H1 (cell line): ENCODE data around the gene SOX6. TPM values are rescaled to one million over a fixed set of nuclear protein-coding genes. Genes with fewer than 3 reads are reported as not detected.

Experiments
- CTCF ChIA-PET: fragments of 300-600 bp; sonication (Branson Sonifier 250); formaldehyde crosslinking; loops from one replicate; lab custom pipeline; 2021; ENCODE audit not compliant: partially characterized antibody; lab: Charles Lee
- POLR2A ChIA-PET: fragments of 300-600 bp; sonication (Branson Sonifier 250); formaldehyde crosslinking; loops from one replicate; lab custom pipeline; 2021; ENCODE audit warnings: inconsistent platforms; ENCODE audit not compliant: partially characterized antibody; lab: Charles Lee
- DNase-seq, 2 experiments: peaks; one replicate each; pipeline versions ENCODE4 v3.0.0 to v3.0.0-alpha.2; 2010 to 2022; ENCODE audit warnings: low spot score in 2 of 2, low read depth in 1 of 2, mixed read lengths in 1 of 2
- FAIRE-seq: peaks from 2 replicates; lab custom pipeline; 2011; peaks lifted over from hg19 to GRCh38; lab: Jason Lieb, UNC
- H2AFZ ChIP-seq: 2 replicates; pipeline ENCODE4 v1.8.1; 2012; ENCODE audit warnings: low read length, inconsistent platforms
- H2AK5ac ChIP-seq: 2 replicates; pipeline ENCODE4 v1.6.1; 2013; ENCODE audit warnings: low read depth, low read length
- H2BK120ac ChIP-seq: replicated peaks from 2 replicates; pipeline ENCODE3; 2013; ENCODE audit warnings: low read depth, low read length, inconsistent platforms
- H2BK12ac ChIP-seq: 2 replicates; pipeline ENCODE4 v1.6.1; 2013; ENCODE audit warnings: low read depth, low read length
- H2BK15ac ChIP-seq: 2 replicates; pipeline ENCODE4 v1.6.1; 2013; ENCODE audit warnings: low read length
- H2BK20ac ChIP-seq: 2 replicates; pipeline ENCODE4 v1.6.1; 2013; ENCODE audit warnings: low read length
- H2BK5ac ChIP-seq: 2 replicates; pipeline ENCODE4 v1.6.1; 2013; ENCODE audit warnings: low read depth, low read length
- H3K14ac ChIP-seq: 2 replicates; pipeline ENCODE4 v1.6.1; 2013; ENCODE audit warnings: inconsistent platforms; ENCODE audit not compliant: insufficient read length
- H3K18ac ChIP-seq: 2 replicates; pipeline ENCODE4 v1.6.1; 2013; ENCODE audit warnings: low read length; ENCODE audit errors: extremely low read depth
- H3K23ac ChIP-seq: 2 replicates; pipeline ENCODE4 v1.6.1; 2013; ENCODE audit warnings: inconsistent platforms; ENCODE audit not compliant: insufficient read length
- H3K23me2 ChIP-seq: 2 replicates; pipeline ENCODE4 v1.6.1; 2013; ENCODE audit warnings: low read depth, low read length
- H3K27ac ChIP-seq: 2 replicates; pipeline ENCODE4 v1.6.1; 2011; ENCODE audit warnings: low read depth, low read length, inconsistent platforms
- H3K27me3 ChIP-seq, 4 experiments: replicated peaks in 1 of 4; 1 replicate in 1 of 4; 2 replicates in 3 of 4; pipeline versions ENCODE4 v1.6.1 to v1.8.1; 2011 to 2013; ENCODE audit warnings: low read length in 3 of 4, mild to moderate bottlenecking in 3 of 4, inconsistent platforms in 2 of 4, mixed read lengths in 2 of 4, moderate library complexity in 1 of 4; ENCODE audit not compliant: control insufficient read depth in 3 of 4, insufficient read depth in 3 of 4; ENCODE audit errors: extremely low read depth in 1 of 4
- H3K36me3 ChIP-seq, 4 experiments: 2 replicates each; pipeline versions ENCODE4 v1.6.1 to v1.8.1; 2011 to 2013; ENCODE audit warnings: mild to moderate bottlenecking in 4 of 4, low read length in 3 of 4, moderate library complexity in 2 of 4, control low read depth in 1 of 4, inconsistent platforms in 1 of 4; ENCODE audit not compliant: insufficient read depth in 4 of 4, control insufficient read depth in 2 of 4
- H3K4ac ChIP-seq: replicated peaks from 2 replicates; pipeline ENCODE3; 2013; ENCODE audit warnings: low read length, low read depth, mixed read lengths, inconsistent platforms; ENCODE audit not compliant: insufficient read length
- H3K4me1 ChIP-seq, 4 experiments: replicated peaks in 1 of 4; 1 replicate in 1 of 4; 2 replicates in 3 of 4; pipeline versions ENCODE4 v1.6.1 to v1.8.1; 2011 to 2013; ENCODE audit warnings: low read length in 3 of 4, inconsistent platforms in 2 of 4, mixed read lengths in 1 of 4; ENCODE audit not compliant: insufficient read depth in 4 of 4, control insufficient read depth in 3 of 4
- H3K4me2 ChIP-seq, 2 experiments: 2 replicates each; pipeline versions ENCODE4 v1.6.1 to v1.8.1; 2011 to 2013; ENCODE audit warnings: low read depth in 2 of 2, low read length in 2 of 2, control low read depth in 1 of 2, inconsistent platforms in 1 of 2, mild to moderate bottlenecking in 1 of 2; ENCODE audit not compliant: insufficient read depth in 1 of 2
- H3K4me3 ChIP-seq, 4 experiments: fragments of 200-600, 300-600 bp in 1 of 4; sonication (generic), shearing (Covaris generic), sonication (Bioruptor Twin) in 1 of 4; 2 replicates each; pipeline versions ENCODE4 v1.5.1 to v1.8.1; 2011 to 2016; ENCODE audit warnings: low read length in 4 of 4, low read depth in 3 of 4, control low read depth in 2 of 4, inconsistent platforms in 2 of 4, mild to moderate bottlenecking in 2 of 4, mixed read lengths in 1 of 4, moderate library complexity in 1 of 4; ENCODE audit not compliant: insufficient read depth in 2 of 4; ENCODE audit errors: extremely low read depth in 1 of 4
- H3K56ac ChIP-seq: replicated peaks from 2 replicates; pipeline ENCODE3; 2013; ENCODE audit warnings: low read depth, mild to moderate bottlenecking, mixed read lengths, low read length, inconsistent platforms; ENCODE audit not compliant: insufficient read length
- H3K79me1 ChIP-seq: 2 replicates; pipeline ENCODE4 v1.6.1; 2013; ENCODE audit warnings: low read depth, low read length, control low read depth
- H3K79me2 ChIP-seq, 2 experiments: 2 replicates each; pipeline versions ENCODE4 v1.6.1 to v1.8.1; 2012 to 2013; ENCODE audit warnings: low read length in 2 of 2, mild to moderate bottlenecking in 2 of 2, inconsistent platforms in 1 of 2; ENCODE audit not compliant: insufficient read depth in 2 of 2, control insufficient read depth in 1 of 2
- H3K9ac ChIP-seq, 4 experiments: replicated peaks in 1 of 4; 1 replicate in 1 of 4; 2 replicates in 3 of 4; pipeline versions ENCODE4 v1.6.1 to v1.8.1; 2011 to 2013; ENCODE audit warnings: low read depth in 3 of 4, low read length in 3 of 4, control low read depth in 2 of 4, mild to moderate bottlenecking in 2 of 4, moderate library complexity in 2 of 4, inconsistent platforms in 1 of 4; ENCODE audit errors: extremely low read depth in 1 of 4
- H3K9me3 ChIP-seq, 2 experiments: 2 replicates each; pipeline versions ENCODE4 v1.6.1 to v1.8.1; 2012 to 2013; ENCODE audit warnings: mild to moderate bottlenecking in 2 of 2, moderate library complexity in 2 of 2, control low read depth in 1 of 2, inconsistent platforms in 1 of 2, low read depth in 1 of 2, low read length in 1 of 2, mixed read lengths in 1 of 2; ENCODE audit not compliant: insufficient read depth in 2 of 2
- H4K20me1 ChIP-seq, 2 experiments: replicated peaks in 1 of 2; 2 replicates each; pipeline versions ENCODE3 to v1.8.1; 2011 to 2013; ENCODE audit warnings: inconsistent platforms in 2 of 2, low read length in 2 of 2, mild to moderate bottlenecking in 1 of 2; ENCODE audit not compliant: insufficient read depth in 2 of 2, control insufficient read depth in 1 of 2
- H4K5ac ChIP-seq: 2 replicates; pipeline ENCODE4 v1.6.1; 2013; ENCODE audit warnings: low read length, low read depth, mixed read lengths, inconsistent platforms; ENCODE audit not compliant: insufficient read length
- H4K8ac ChIP-seq: 2 replicates; pipeline ENCODE4 v1.8.0; 2013; ENCODE audit warnings: mild to moderate bottlenecking, moderate library complexity, low read length, inconsistent platforms; ENCODE audit not compliant: insufficient read depth; ENCODE audit errors: extremely low read depth
- H4K91ac ChIP-seq: replicated peaks from 2 replicates; pipeline ENCODE3; 2013; ENCODE audit warnings: low read length, mixed read lengths, inconsistent platforms; ENCODE audit not compliant: insufficient read length
- BACH1 ChIP-seq: IDR thresholded peaks from 2 replicates; pipeline ENCODE4 v1.6.1; 2012; ENCODE audit warnings: low read length, improper control_type of control experiment
- BCL11A ChIP-seq, 2 experiments: IDR thresholded peaks; one replicate each; pipeline ENCODE4 v1.6.1; 2011; ENCODE audit warnings: low read depth in 2 of 2, low read length in 2 of 2, mild to moderate bottlenecking in 2 of 2
- CBX8 ChIP-seq: fragments of 300-800, 300-1000 bp; sonication (generic); IDR thresholded peaks from 2 replicates; pipeline ENCODE4 v1.7.1; 2016; ENCODE audit warnings: low read depth, low read length, borderline replicate concordance
- CEBPB ChIP-seq: IDR thresholded peaks from 2 replicates; pipeline ENCODE4 v1.6.1; 2012; ENCODE audit warnings: low read depth, low read length
- EGR1 ChIP-seq: IDR thresholded peaks from 2 replicates; pipeline ENCODE4 v1.6.1; 2011; ENCODE audit warnings: low read depth, low read length, borderline replicate concordance
- GABPA ChIP-seq: IDR thresholded peaks from 2 replicates; pipeline ENCODE4 v1.6.1; 2011; ENCODE audit warnings: mild to moderate bottlenecking, low read length, moderate library complexity, borderline replicate concordance; ENCODE audit not compliant: insufficient read depth
- GTF2F1 ChIP-seq: IDR thresholded peaks from 2 replicates; pipeline ENCODE4 v1.6.1; 2012; ENCODE audit warnings: low read depth, low read length, improper control_type of control experiment, borderline replicate concordance
- HDAC2 ChIP-seq, 2 experiments: fragments of 300-600 bp in 1 of 2; sonication (generic) in 1 of 2; IDR thresholded peaks; 2 replicates each; pipeline ENCODE4 v1.6.1; 2011 to 2012; ENCODE audit warnings: low read depth in 2 of 2, low read length in 2 of 2, mild to moderate bottlenecking in 2 of 2, moderate library complexity in 2 of 2, borderline replicate concordance in 1 of 2, inconsistent platforms in 1 of 2
- KDM5A ChIP-seq: fragments of 200-600 bp; IDR thresholded peaks from 2 replicates; pipeline ENCODE4 v1.7.1; 2012; ENCODE audit warnings: mild to moderate bottlenecking, low read length, inconsistent platforms, mixed read lengths
- MAFK ChIP-seq: IDR thresholded peaks from 2 replicates; pipeline ENCODE4 v1.6.1; 2012; ENCODE audit warnings: low read depth, mild to moderate bottlenecking, improper control_type of control experiment, low read length
- PHF8 ChIP-seq: fragments of 200-600 bp; sonication (generic); conservative IDR thresholded peaks from 2 replicates; pipeline ENCODE4 v1.7.1; 2012; ENCODE audit warnings: low read depth, mild to moderate bottlenecking, inconsistent platforms, low read length, moderate library complexity
- POU5F1 ChIP-seq: IDR thresholded peaks from 2 replicates; pipeline ENCODE4 v1.6.1; 2011; ENCODE audit warnings: low read depth, mild to moderate bottlenecking, low read length, moderate library complexity
- RXRA ChIP-seq: IDR thresholded peaks from 2 replicates; pipeline ENCODE4 v1.6.1; 2011; ENCODE audit warnings: low read depth, mild to moderate bottlenecking, low read length, moderate library complexity; ENCODE audit not compliant: insufficient read depth
- WGBS, 2 experiments: shearing (Covaris generic) in 1 of 2; methylation state at CpG; one replicate each; pipeline versions ENCODE4 v1.1.6 to v1.1.7; 2013 to 2015; ENCODE audit warnings: low lambda C conversion rate in 2 of 2, mixed read lengths in 2 of 2, inconsistent platforms in 1 of 2, low coverage in 1 of 2, missing lambda C conversion rate in 1 of 2; ENCODE audit not compliant: insufficient replicate concordance in 2 of 2, insufficient coverage in 1 of 2, insufficient read length in 1 of 2; ENCODE audit errors: extremely low coverage in 1 of 2, missing lambda C conversion rate in 1 of 2; 5-methylcytosine and 5-hydroxymethylcytosine counted together
- polyA plus RNA-seq, 7 experiments: library from polyadenylated mRNA; depleted of rRNA in 3 of 7; stranded (reverse) in 5 of 7; unstranded in 2 of 7; fragments of >200 nt in 5 of 7; fragments of 200-250 nt in 2 of 7; gene quantifications; 1 replicate in 5 of 7; 2 replicates in 1 of 7; 4 replicates in 1 of 7; pipeline versions ENCODE4 v1.2.1 to v1.2.3, GENCODE V29; 2011 to 2013; ENCODE audit warnings: missing spikeins in 2 of 7, mixed read lengths in 2 of 7
- total RNA-seq: library from RNA; stranded (reverse); fragmentation: NEBNext Ultra II Directional; extraction: Animal tissue kit (Norgen Biotek cat#: 25700); gene quantifications from 2 replicates; pipeline ENCODE4 v1.2.1, GENCODE V29; 2021
- TF ChIP-seq, protein P1 (sequence below): IDR thresholded peaks from 2 replicates; pipeline ENCODE4 v1.6.1; 2011; ENCODE audit warnings: low read depth, mild to moderate bottlenecking, low read length; ENCODE audit not compliant: insufficient read depth

The SOX6 gene
- total and polyA plus RNA-seq, 2 of the 8 experiments (the other 6 are each of a cell fraction or from before 2014, with no cell fraction given), result 0.09 TPM; not detected in 1

- Histone ChIP-seq H3K79me2 (no peaks in the 10 kb centered on the region), H3K4ac (no peak overlapping the region), H2BK12ac (no peak overlapping the region), H3K36me3 (no peaks in the 10 kb centered on the region), H2BK15ac (no peak overlapping the region), H3K9ac (no peak overlapping the region), H4K91ac (no peak overlapping the region), H3K27ac (no peak overlapping the region), H3K4me3 (no peak overlapping the region), H3K23ac (no peak overlapping the region), H4K20me1 (no peaks in the 10 kb centered on the region), H3K4me2 (no peak overlapping the region), H3K23me2 (no peaks in the 10 kb centered on the region), H3K27me3 (peaks cover 0 to 2% (median 0%) of the 10 kb centered on the region in 4 experiments; a peak in 1 of 7 replicates), H2BK20ac (no peak overlapping the region), H2AFZ (no peak overlapping the region), H2BK120ac (no peak overlapping the region), H4K5ac (no peak overlapping the region), H4K8ac (no peak overlapping the region), H3K56ac (no peak overlapping the region), H3K79me1 (no peaks in the 10 kb centered on the region), H3K4me1 (peaks cover 0 to 3% (median 1%) of the 10 kb centered on the region in 4 experiments; a peak in 1 of 7 replicates), H2AK5ac (no peak overlapping the region), H2BK5ac (no peak overlapping the region), H3K14ac (no peak overlapping the region), H3K9me3 (no peaks in the 10 kb centered on the region), H3K18ac (no peak overlapping the region)
- POLR2A ChIA-PET, result no interaction called here
- no peak for FAIRE-seq
- no peak for DNase-seq
- WGBS, 2 experiments, result 82% methylated on average over 4 of the region's 4 CpGs; no CpG with 5 or more reads in 1 of the 2 experiments
- CTCF ChIA-PET, result interaction anchor here (0.8 to 3.0 kb wide), 2 partner anchors 11 to 18 kb away, joined by 3 to 14 read pairs; no protein-coding TSS in a partner anchor
- TF ChIP-seq KDM5A (no peak), HDAC2 (IDR thresholded peaks at IDR 0.05; ENCODE audit: borderline replicate concordance in 1 of 2, low read depth in 2 of 2, low read length in 2 of 2) (no peak), MAFK (peak; percentile 62; the same call in 1 of the 2 replicates), CEBPB (no peak), RXRA (no peak), BACH1 (peak; percentile 87), GABPA (no peak), POU5F1 (no peak), EGR1 (no peak), PHF8 (no peak), GTF2F1 (no peak), BCL11A (IDR thresholded peaks at IDR 0.05; ENCODE audit: low read depth in 2 of 2, low read length in 2 of 2) (no peak), CBX8 (no peak)
- TF ChIP-seq, protein P1, sequence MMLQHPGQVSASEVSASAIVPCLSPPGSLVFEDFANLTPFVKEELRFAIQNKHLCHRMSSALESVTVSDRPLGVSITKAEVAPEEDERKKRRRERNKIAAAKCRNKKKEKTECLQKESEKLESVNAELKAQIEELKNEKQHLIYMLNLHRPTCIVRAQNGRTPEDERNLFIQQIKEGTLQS, result no peak
Observed at GRCh38 chr11:15969281-15969680, 387.1 kb downstream of the SOX6 start.
